Natural killer cell (primary cell): ENCODE measurements around the gene IFITM5. TPM values are rescaled to one million over a fixed set of nuclear protein-coding genes. Genes with fewer than 3 reads are reported as not detected.
"Not testable (repeated sequence)": the region's sequence is repeated elsewhere in the genome, so short reads cannot be mapped to it uniquely, and the experiment has no call there.

Source experiments
- ATAC-seq, 3 donors: fragments of 150-1000 bp in 2 of 3; fragments of 200-7000 bp in 1 of 3; cut with Tn5 transposase; 1 replicate in 1 of 3; 2 replicates in 2 of 3; pipeline ENCODE4 v1.10.0; 2021; ENCODE audit warnings: mild to moderate bottlenecking in 2 of 3, moderate library complexity in 2 of 3
- DNase-seq, 2 donors: peaks; one replicate each; pipeline versions ENCODE4 v3.0.0 to v3.0.0-alpha.2; 2013 to 2021; ENCODE audit warnings: mixed read lengths in 1 of 2
- H3K27ac ChIP-seq: one replicate; pipeline ENCODE4 v1.5.1; 2013; ENCODE audit warnings: mild to moderate bottlenecking, low read length
- H3K27me3 ChIP-seq: one replicate; pipeline ENCODE4 v1.6.1; 2013; ENCODE audit warnings: low read length; ENCODE audit not compliant: control insufficient read depth, insufficient read depth
- H3K36me3 ChIP-seq: one replicate; pipeline ENCODE4 v1.6.1; 2013; ENCODE audit warnings: low read length; ENCODE audit not compliant: control insufficient read depth, insufficient read depth
- H3K4me1 ChIP-seq: one replicate; pipeline ENCODE4 v1.6.1; 2013; ENCODE audit warnings: low read length; ENCODE audit not compliant: control insufficient read depth, insufficient read depth
- H3K4me3 ChIP-seq: one replicate; pipeline ENCODE4 v1.5.1; 2013; ENCODE audit warnings: low read length
- H3K9me3 ChIP-seq: one replicate; pipeline ENCODE4 v1.6.1; 2013; ENCODE audit warnings: low read length; ENCODE audit not compliant: control insufficient read depth, insufficient read depth
- H3K27ac Mint-ChIP-seq, 2 donors: one replicate each; pipeline ENCODE4 v1.8.0; 2022; ENCODE audit warnings: mild to moderate bottlenecking in 2 of 2, mixed read lengths in 2 of 2, moderate library complexity in 1 of 2
- H3K27me3 Mint-ChIP-seq, 2 donors: one replicate each; pipeline ENCODE4 v1.8.0; 2022; ENCODE audit warnings: low read depth in 2 of 2, mixed read lengths in 2 of 2
- H3K36me3 Mint-ChIP-seq: one replicate; pipeline ENCODE4 v1.8.0; 2022; ENCODE audit warnings: mixed read lengths
- H3K4me1 Mint-ChIP-seq, 2 donors: one replicate each; pipeline ENCODE4 v1.8.0; 2022; ENCODE audit warnings: mixed read lengths in 2 of 2
- H3K4me3 Mint-ChIP-seq: one replicate; pipeline ENCODE4 v1.8.0; 2022; ENCODE audit warnings: mild to moderate bottlenecking, moderate library complexity, mixed read lengths
- H3K9me3 Mint-ChIP-seq, 2 donors: one replicate each; pipeline ENCODE4 v1.8.0; 2022; ENCODE audit warnings: mixed read lengths in 2 of 2
- CTCF ChIP-seq: fragments of 200-600 bp; IDR thresholded peaks from one replicate; pipeline ENCODE4 v1.8.0; 2022; ENCODE audit warnings: antibody characterized with exemption
- WGBS: methylation state at CpG from one replicate; pipeline ENCODE4 v1.1.7; 2013; ENCODE audit warnings: missing lambda C conversion rate; ENCODE audit not compliant: insufficient coverage; 5-methylcytosine and 5-hydroxymethylcytosine counted together
- intact Hi-C: fragments of 100-400 bp; cut with micrococcal nuclease; formaldehyde crosslinking; loops from one replicate; pipeline ENCODE4 v1.14.2; 2022
- total RNA-seq, 4 donors: library from RNA; stranded (reverse); fragments of 120-200 nt in 1 of 4; gene quantifications; one replicate each; pipeline versions ENCODE4 v1.2.3 to v1.2.4, GENCODE V29; 2013 to 2022

Gene IFITM5
- total RNA-seq, 3 donors from 2014 or later (not counting 1 experiment from before 2014, with no cell fraction given): not detected

- peak in 1 of 2 donors; percentile 37 for DNase-seq
Observed at GRCh38 chr11:315051-315481, 15.7 kb upstream of the IFITM5 start.

DNA sequence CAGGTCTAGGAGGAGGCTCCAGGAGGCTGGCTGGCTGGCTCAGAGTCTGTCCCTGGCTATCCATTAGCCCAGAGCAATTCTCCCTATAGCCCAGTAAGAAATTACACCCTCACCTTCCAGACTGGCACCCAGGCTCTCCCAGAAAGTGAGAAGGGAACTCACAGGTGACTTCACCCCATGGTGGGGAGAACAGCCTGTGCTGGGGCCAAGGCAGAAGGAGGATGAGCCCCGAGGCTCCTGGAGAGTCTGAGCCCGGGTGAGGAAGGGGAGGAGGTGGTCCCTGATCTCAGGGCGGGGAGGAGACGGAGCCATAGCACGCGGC lies 15.2 kb upstream of the IFITM5 start:
- Mint-ChIP-seq H3K4me1 (peaks cover 52 to 55% of the 10 kb centered on the region in 2 donors), H3K4me3 (peak overlapping the region; percentile 97), H3K27ac (peak overlapping the region; percentile 92 to 99)
- 21% methylated on average over 2 of the region's 6 CpGs for whole genome bisulfite sequencing
- Histone ChIP-seq H3K4me1 (peaks cover 42% of the 10 kb centered on the region), H3K27ac (peak overlapping the region; percentile 72), H3K36me3 (peaks cover 18% of the 10 kb centered on the region), H3K4me3 (peak overlapping the region; percentile 75)
- H3K36me3 Mint-ChIP-seq, H3K27me3 ChIP-seq, H3K9me3 Mint-ChIP-seq, ATAC-seq, H3K9me3 ChIP-seq, DNase-seq, H3K27me3 Mint-ChIP-seq, intact Hi-C loops: not testable (repeated sequence)

More at GRCh38 chr11:315051-315481, 15.7 kb upstream of the IFITM5 start:
- Mint-ChIP-seq H3K27me3 (no peaks in the 10 kb centered on the region), H3K4me1 (peaks cover 53 to 54% of the 10 kb centered on the region in 2 donors), H3K4me3 (peak overlapping the region; percentile 97), H3K36me3 (no peaks in the 10 kb centered on the region), H3K9me3 (no peaks in the 10 kb centered on the region), H3K27ac (peak overlapping the region; percentile 92 to 99)
- peaks cover 18% of the 10 kb centered on the region for H3K36me3 ChIP-seq
- intact Hi-C loops: no loop called here
- no peak for TF ChIP-seq CTCF
- H3K9me3 ChIP-seq: no peaks in the 10 kb centered on the region
- peak overlapping the region; percentile 66 for H3K27ac ChIP-seq
- 37% methylated on average over 9 of the region's 9 CpGs for WGBS
- no peak for ATAC-seq
- peak overlapping the region; percentile 75 for H3K4me3 ChIP-seq
- peaks cover 45% of the 10 kb centered on the region for H3K4me1 ChIP-seq
- no peaks in the 10 kb centered on the region for H3K27me3 ChIP-seq

GRCh38 chr11:313787-314553 lies 14.6 kb upstream of the IFITM5 start, which contains the start of gene IFITM1:
Gene IFITM1, plus strand, starts transcription at chr11:314040. Its CDS starts 131 bp downstream, at chr11:314171.
- Mint-ChIP-seq H3K36me3 (no peaks in the 10 kb centered on the region), H3K27me3 (no peaks in the 10 kb centered on the region), H3K9me3 (no peaks in the 10 kb centered on the region), H3K4me1 (peaks cover 55 to 57% of the 10 kb centered on the region in 2 donors), H3K4me3 (peak within 1 kb of the TSS; percentile 97), H3K27ac (peak within 1 kb of the TSS; percentile 92 to 99)
- intact Hi-C loops: loop anchor here (2.0 kb wide), 2 partner anchors 13 to 45 kb away; no protein-coding TSS in a partner anchor
- Histone ChIP-seq H3K9me3 (no peaks in the 10 kb centered on the region), H3K36me3 (peaks cover 18% of the 10 kb centered on the region), H3K27ac (peak within 1 kb of the TSS; percentile 72), H3K27me3 (no peaks in the 10 kb centered on the region), H3K4me3 (peak within 1 kb of the TSS; percentile 75), H3K4me1 (peaks cover 45% of the 10 kb centered on the region)
- ATAC-seq (peak; percentile 24 to 59 (median 47)), DNase-seq (peak in 1 of 2 donors; percentile 80)
- no peak for TF ChIP-seq CTCF
- WGBS: under 1% methylated on average over 18 of the region's 18 CpGs

GRCh38 chr11:313304-313786 lies 14.0 kb upstream of the IFITM5 start:
- peak overlapping the region; percentile 97 for H3K4me3 Mint-ChIP-seq
- TF ChIP-seq CTCF: no peak
- H3K36me3 Mint-ChIP-seq: no peaks in the 10 kb centered on the region
- H3K36me3 ChIP-seq: peaks cover 18% of the 10 kb centered on the region
- no peaks in the 10 kb centered on the region for H3K9me3 ChIP-seq
- intact Hi-C loops: loop anchor here (2.0 kb wide), 2 partner anchors 13 to 45 kb away; no protein-coding TSS in a partner anchor
- no peak for ATAC-seq
- peaks cover 61 to 63% of the 10 kb centered on the region in 2 donors for H3K4me1 Mint-ChIP-seq
- no peak for DNase-seq
- peak overlapping the region; percentile 92 to 99 for H3K27ac Mint-ChIP-seq
- H3K27me3 ChIP-seq: no peaks in the 10 kb centered on the region
- WGBS: 33% methylated on average over 8 of the region's 8 CpGs
- H3K27ac ChIP-seq: peak overlapping the region; percentile 72
- H3K4me1 ChIP-seq: peaks cover 46% of the 10 kb centered on the region
- no peaks in the 10 kb centered on the region for H3K27me3 Mint-ChIP-seq
- H3K4me3 ChIP-seq: peak overlapping the region; percentile 75
- H3K9me3 Mint-ChIP-seq: no peaks in the 10 kb centered on the region
